ENCODE results near the gene HIRIP3. TPM values are rescaled to one million over a fixed set of nuclear protein-coding genes. Genes with fewer than 3 reads are reported as not detected.
"Not testable (repeated sequence)": the region's sequence is repeated elsewhere in the genome, so short reads cannot be mapped to it uniquely, and the experiment has no call there.

The HIRIP3 gene
- total and polyA plus RNA-seq, 2 experiments from 2014 or later: 22.2 to 26.7 TPM

DNA sequence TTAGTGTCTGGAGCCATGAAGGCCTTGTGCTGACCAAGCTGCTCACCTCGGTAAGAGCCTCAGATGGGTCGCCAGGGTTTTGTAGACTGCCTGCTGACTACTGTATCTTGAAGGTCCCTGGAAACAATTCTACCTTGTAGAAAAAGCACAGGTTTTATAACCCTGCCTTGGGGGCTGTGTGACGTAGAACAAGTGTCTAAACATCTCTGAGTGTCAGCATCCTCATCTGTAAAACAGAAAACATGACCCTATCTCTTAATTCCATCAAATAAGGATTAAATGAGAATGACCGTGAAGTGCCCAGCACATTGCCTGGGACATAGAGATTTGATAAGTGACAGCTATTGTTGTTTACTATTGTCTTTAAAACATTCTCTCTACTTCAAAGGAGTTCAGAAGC is 27.2 kb downstream of the HIRIP3 start:
- H3K36me3 ChIP-seq: peaks cover 13% of the 10 kb centered on the region
- H3K27me3 ChIP-seq: no peaks in the 10 kb centered on the region
- DNase-seq (ENCODE audit: low read depth in 1 of 2, low spot score in 1 of 2): no peak
- H3K4me3 ChIP-seq: no peak overlapping the region
- TF ChIP-seq, protein P1, sequence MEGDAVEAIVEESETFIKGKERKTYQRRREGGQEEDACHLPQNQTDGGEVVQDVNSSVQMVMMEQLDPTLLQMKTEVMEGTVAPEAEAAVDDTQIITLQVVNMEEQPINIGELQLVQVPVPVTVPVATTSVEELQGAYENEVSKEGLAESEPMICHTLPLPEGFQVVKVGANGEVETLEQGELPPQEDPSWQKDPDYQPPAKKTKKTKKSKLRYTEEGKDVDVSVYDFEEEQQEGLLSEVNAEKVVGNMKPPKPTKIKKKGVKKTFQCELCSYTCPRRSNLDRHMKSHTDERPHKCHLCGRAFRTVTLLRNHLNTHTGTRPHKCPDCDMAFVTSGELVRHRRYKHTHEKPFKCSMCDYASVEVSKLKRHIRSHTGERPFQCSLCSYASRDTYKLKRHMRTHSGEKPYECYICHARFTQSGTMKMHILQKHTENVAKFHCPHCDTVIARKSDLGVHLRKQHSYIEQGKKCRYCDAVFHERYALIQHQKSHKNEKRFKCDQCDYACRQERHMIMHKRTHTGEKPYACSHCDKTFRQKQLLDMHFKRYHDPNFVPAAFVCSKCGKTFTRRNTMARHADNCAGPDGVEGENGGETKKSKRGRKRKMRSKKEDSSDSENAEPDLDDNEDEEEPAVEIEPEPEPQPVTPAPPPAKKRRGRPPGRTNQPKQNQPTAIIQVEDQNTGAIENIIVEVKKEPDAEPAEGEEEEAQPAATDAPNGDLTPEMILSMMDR (IDR thresholded peaks at IDR 0.05; ENCODE audit: low read depth, low read length): no peak
- no peaks in the 10 kb centered on the region for H3K9me3 ChIP-seq (ENCODE audit: low read depth)
- no peak overlapping the region for H3K27ac ChIP-seq
- H3K4me1 ChIP-seq (ENCODE audit: low read depth): no peaks in the 10 kb centered on the region

DNA sequence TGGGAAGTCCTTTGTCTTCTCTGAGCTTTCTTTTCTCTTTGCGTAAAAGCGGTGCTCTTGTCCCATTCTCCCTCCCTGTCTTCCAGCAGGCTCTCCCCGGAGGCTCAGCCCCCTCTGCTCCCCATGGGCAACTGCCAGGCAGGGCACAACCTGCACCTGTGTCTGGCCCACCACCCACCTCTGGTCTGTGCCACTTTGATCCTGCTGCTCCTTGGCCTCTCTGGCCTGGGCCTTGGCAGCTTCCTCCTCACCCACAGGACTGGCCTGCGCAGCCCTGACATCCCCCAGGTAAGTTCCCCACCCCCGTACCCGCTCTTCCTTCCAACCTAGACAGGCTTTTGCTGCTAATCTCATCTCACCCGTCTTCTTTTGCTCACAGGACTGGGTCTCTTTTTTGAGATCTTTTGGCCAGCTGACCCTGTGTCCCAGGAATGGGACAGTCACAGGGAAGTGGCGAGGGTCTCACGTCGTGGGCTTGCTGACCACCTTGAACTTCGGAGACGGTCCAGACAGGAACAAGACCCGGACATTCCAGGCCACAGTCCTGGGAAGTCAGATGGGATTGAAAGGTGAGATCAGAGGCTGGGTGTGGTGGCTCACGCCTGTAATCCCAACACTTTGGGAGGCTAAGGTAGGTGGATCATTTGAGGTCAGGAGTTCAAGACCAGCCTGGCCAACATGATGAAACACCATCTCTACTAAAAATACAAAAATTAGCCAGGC is 32.2 kb downstream of the HIRIP3 start:
- Histone ChIP-seq H3K27me3 (no peaks in the 10 kb centered on the region), H3K4me1 (ENCODE audit: low read depth) (peaks cover 4% of the 10 kb centered on the region), H3K36me3 (peaks cover 4% of the 10 kb centered on the region), H3K4me3 (no peak overlapping the region), H3K27ac (no peak overlapping the region), H3K9me3 (ENCODE audit: low read depth) (no peaks in the 10 kb centered on the region)
- TF ChIP-seq, protein P1 (IDR thresholded peaks at IDR 0.05; ENCODE audit: low read depth, low read length): no peak
- no peak for DNase-seq (ENCODE audit: low read depth in 1 of 2, low spot score in 1 of 2)

DNA sequence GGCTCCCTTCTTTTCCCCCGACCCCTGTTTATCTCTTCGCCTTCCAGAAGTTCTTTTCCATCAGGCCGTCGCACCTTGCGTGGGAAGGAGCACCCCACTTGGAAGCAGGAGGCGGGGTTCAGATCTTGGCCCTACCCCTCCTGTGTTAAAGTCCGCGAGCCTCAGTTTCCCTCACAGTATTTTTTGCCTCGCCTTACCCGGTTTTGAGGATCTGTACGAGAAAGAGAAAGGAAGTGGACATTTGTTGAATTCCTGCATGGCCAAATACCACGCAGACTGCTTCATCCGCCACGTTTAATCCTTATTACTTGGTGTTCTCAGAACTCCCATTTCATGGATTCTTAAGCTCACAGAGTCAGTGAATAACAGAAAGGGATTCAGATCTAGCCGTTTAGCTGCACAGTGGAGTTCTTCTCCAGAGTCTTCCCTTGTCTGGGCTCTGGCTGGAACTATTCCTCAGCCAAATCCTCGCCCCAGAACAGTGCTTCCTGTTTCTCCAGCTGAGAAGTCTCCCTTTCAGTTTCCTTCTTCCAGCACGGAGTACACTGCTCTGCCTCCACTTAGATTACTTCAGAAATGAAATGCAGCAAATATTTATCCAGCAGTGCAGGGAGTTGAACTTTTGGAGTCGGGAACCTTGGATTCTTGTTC is 32.9 kb downstream of the HIRIP3 start:
- Histone ChIP-seq H3K4me3 (peak overlapping the region; percentile 83), H3K9me3 (ENCODE audit: low read depth) (no peaks in the 10 kb centered on the region), H3K4me1 (ENCODE audit: low read depth) (peaks cover 4% of the 10 kb centered on the region), H3K27ac (peak overlapping the region; percentile 27), H3K27me3 (no peaks in the 10 kb centered on the region), H3K36me3 (no peaks in the 10 kb centered on the region)
- peak in 1 of 2 donors; percentile 66 for DNase-seq (ENCODE audit: low read depth in 1 of 2, low spot score in 1 of 2)
- TF ChIP-seq, protein P1 (IDR thresholded peaks at IDR 0.05; ENCODE audit: low read depth, low read length): no peak

DNA sequence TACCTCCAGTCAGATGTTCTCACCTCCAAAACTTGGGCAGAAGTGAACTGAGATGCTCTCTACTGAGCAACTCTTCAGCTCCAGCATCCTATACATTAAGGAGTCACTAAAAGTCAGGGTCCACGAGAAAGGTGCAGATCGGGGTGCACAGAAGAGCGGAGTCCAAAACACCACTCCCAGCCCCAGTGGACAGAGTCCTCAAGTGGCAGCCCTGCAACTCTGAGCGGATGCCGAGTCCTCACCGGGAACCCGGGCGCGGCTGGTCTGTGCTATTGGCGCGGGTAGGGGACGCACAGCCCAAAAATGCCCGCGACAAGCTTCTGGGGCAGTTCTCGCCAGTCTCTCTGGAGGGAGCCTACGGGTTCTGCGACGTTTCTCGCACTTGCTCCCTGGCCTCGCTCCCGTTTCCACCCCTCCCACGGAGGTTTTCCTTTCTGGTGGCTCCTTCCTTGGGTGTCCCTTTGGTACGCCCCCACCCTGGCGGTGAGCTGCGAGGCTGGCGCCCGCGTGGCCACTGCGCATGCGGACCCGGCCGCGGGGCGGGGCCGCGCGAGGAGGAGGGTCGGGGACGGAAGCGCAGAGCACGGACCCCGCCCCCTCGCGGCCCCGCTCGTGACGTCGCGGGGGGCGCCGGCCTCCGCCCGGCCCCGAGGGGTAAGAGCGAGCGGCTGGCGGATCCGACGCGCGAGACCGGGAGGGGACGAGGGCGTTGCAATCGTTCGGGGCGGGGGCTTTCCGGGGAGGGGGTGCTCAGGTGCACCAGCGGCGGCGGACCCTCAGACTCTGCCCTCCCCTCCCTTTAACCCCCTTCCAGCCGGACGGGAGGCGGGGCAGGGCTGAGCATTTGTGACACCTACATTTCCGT is 33.7 kb downstream of the HIRIP3 start, which contains the start of gene TMEM219:
TSS of gene TMEM219 (plus strand) at position 601 of the 865 bp plus-strand sequence. CDS start 1,065 bp downstream, outside the sequence.
- Histone ChIP-seq H3K36me3 (no peaks in the 10 kb centered on the region), H3K4me3 (peak within 1 kb of the TSS; percentile 83), H3K27me3 (no peaks in the 10 kb centered on the region), H3K9me3 (ENCODE audit: low read depth) (no peaks in the 10 kb centered on the region), H3K4me1 (ENCODE audit: low read depth) (peaks cover 4% of the 10 kb centered on the region), H3K27ac (peak within 1 kb of the TSS; percentile 60)
- peak; percentile 93 for DNase-seq (ENCODE audit: low read depth in 1 of 2, low spot score in 1 of 2)
- TF ChIP-seq, protein P1 (IDR thresholded peaks at IDR 0.05; ENCODE audit: low read depth, low read length): peak; percentile 43

DNA sequence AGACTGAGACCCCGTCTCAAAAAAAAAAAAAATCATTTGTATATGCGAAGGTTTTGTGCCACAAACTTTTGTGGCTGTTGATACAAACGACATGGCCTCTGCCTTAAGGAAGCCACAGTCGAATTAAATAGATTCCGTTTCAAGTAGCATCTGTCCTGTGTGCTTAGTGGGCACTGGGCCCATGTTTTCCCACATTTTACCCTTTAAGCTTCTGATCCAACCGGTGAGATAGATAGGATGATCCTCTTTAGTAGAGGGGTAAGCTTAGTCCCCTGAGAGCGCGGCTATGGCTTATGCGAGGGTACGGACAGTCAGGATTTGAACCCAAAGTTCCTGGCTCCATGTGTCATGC is 34.3 kb downstream of the HIRIP3 start:
- TF ChIP-seq, protein P1 (IDR thresholded peaks at IDR 0.05; ENCODE audit: low read depth, low read length): no peak

DNA sequence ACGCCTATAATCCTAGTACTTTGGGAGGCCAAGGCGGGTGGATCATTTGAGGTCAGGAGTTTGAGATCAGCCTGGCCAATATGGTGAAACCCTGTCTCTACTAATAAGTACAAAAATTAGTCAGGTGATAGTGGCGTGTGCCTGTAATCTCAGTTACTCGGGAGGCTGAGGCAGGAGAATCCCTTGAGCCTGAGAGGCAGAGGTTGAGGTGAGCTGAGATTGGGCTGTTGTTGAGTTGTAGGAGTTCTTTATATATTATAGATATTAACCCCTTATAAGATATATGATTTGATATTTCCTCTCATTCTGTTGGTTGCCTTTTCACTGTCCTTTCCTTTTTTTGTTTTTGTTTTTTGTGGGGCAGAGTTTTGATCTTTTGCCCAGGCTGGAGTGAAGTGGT is 35.6 kb downstream of the HIRIP3 start:
- H3K27ac ChIP-seq; H3K4me3 ChIP-seq; H3K4me1 ChIP-seq (ENCODE audit: low read depth); H3K9me3 ChIP-seq (ENCODE audit: low read depth); DNase-seq (ENCODE audit: low read depth in 1 of 2, low spot score in 1 of 2); H3K36me3 ChIP-seq; H3K27me3 ChIP-seq: not testable (repeated sequence)

More for the DNA sequence above, 34.3 kb downstream of the HIRIP3 start:
- no peak overlapping the region for H3K27ac ChIP-seq
- no peaks in the 10 kb centered on the region for H3K36me3 ChIP-seq
- H3K9me3 ChIP-seq (ENCODE audit: low read depth): no peaks in the 10 kb centered on the region
- no peak for DNase-seq (ENCODE audit: low read depth in 1 of 2, low spot score in 1 of 2)
- peaks cover 4% of the 10 kb centered on the region for H3K4me1 ChIP-seq (ENCODE audit: low read depth)
- peak overlapping the region; percentile 83 for H3K4me3 ChIP-seq
- H3K27me3 ChIP-seq: no peaks in the 10 kb centered on the region
